Lower leg skin (tissue), 4 donors: Measurements from ENCODE around the gene ARHGAP4. TPM values are rescaled to one million over a fixed set of nuclear protein-coding genes. Genes with fewer than 3 reads are reported as not detected.

Experiments
- DNase-seq, 2 donors: peaks; one replicate each; pipeline ENCODE4 v3.0.0-alpha.2; 2019; ENCODE audit warnings: low spot score in 2 of 2
- H3K4me3 ChIP-seq: fragments of 200-600 bp; sonication (generic); 2 replicates; pipeline ENCODE4 v1.5.1; 2017; ENCODE audit warnings: mild to moderate bottlenecking, low read depth; ENCODE audit not compliant: poor library complexity, severe bottlenecking
- CTCF ChIP-seq, 3 donors: fragments of 450-650 bp; IDR thresholded peaks; one replicate each; pipeline ENCODE4 v1.5.1; 2016; ENCODE audit warnings: antibody characterized with exemption in 3 of 3, mild to moderate bottlenecking in 3 of 3, moderate library complexity in 2 of 3
- POLR2A ChIP-seq, 2 donors: fragments of 450-650 bp; IDR thresholded peaks; one replicate each; pipeline ENCODE4 v1.6.1; 2016 to 2017; ENCODE audit warnings: antibody characterized with exemption in 2 of 2, mild to moderate bottlenecking in 1 of 2, moderate library complexity in 1 of 2
- WGBS, 2 donors: methylation state at CpG; one replicate each; pipeline ENCODE4 v1.1.5; 2018; 5-methylcytosine and 5-hydroxymethylcytosine counted together
- intact Hi-C: fragments of 100-400 bp; cut with DNase I; formaldehyde crosslinking; loops from one replicate; pipeline ENCODE4 v1.15.0; 2023; ENCODE audit warnings: low total_unique reads
- total RNA-seq, 4 donors: library from RNA; depleted of rRNA; stranded (reverse); fragments of >200 nt; gene quantifications; one replicate each; pipeline ENCODE4 v1.1.0, GENCODE V29; 2016

ARHGAP4 gene
- total RNA-seq, 4 donors from 2014 or later, result 2.7 to 14.8 (median 10.5) TPM

- no peak for TF ChIP-seq CTCF (IDR thresholded peaks at IDR 0.05)
- no peak for TF ChIP-seq POLR2A (IDR thresholded peaks at IDR 0.05)
- intact Hi-C loops, result no loop called here
- WGBS, 2 donors, result 92 to 94% methylated on average over 6 to 25 of the region's 25 CpGs
Measured at GRCh38 chrX:153909980-153910360, 16.1 kb downstream of the ARHGAP4 start.

GRCh38 chrX:153909024-153909979, 16.8 kb downstream of the ARHGAP4 start:
- TF ChIP-seq CTCF (IDR thresholded peaks at IDR 0.05) (no peak), POLR2A (IDR thresholded peaks at IDR 0.05) (no peak)
- intact Hi-C loops, result no loop called here
- no peak overlapping the region for H3K4me3 ChIP-seq
- 79 to 87% methylated on average over 18 to 36 of the region's 37 CpGs for WGBS, 2 donors
- DNase-seq, result no peak

More at GRCh38 chrX:153909980-153910360, 16.1 kb downstream of the ARHGAP4 start:
- DNase-seq, result no peak
- H3K4me3 ChIP-seq, result no peak overlapping the region

GRCh38 chrX:153908219-153908860, 17.7 kb downstream of the ARHGAP4 start:
- intact Hi-C loops, result no loop called here
- TF ChIP-seq POLR2A (IDR thresholded peaks at IDR 0.05) (no peak), CTCF (IDR thresholded peaks at IDR 0.05) (no peak)
- H3K4me3 ChIP-seq, result no peak overlapping the region
- 80 to 89% methylated on average over 12 to 23 of the region's 23 CpGs for WGBS, 2 donors
- DNase-seq, result no peak

- no peak for DNase-seq
- TF ChIP-seq CTCF (IDR thresholded peaks at IDR 0.05) (no peak), POLR2A (IDR thresholded peaks at IDR 0.05) (no peak)
- WGBS, 2 donors, result 70 to 90% methylated on average over 2 to 8 of the region's 12 CpGs
- no peak overlapping the region for H3K4me3 ChIP-seq
- intact Hi-C loops, result no loop called here
Measured at GRCh38 chrX:153907456-153907855, 18.6 kb downstream of the ARHGAP4 start.

- intact Hi-C loops, result no loop called here
- WGBS, 2 donors, result 69 to 100% methylated on average over 1 to 19 of the region's 27 CpGs
- no peak for DNase-seq
Measured at GRCh38 chrX:153906126-153906917, 19.7 kb downstream of the ARHGAP4 start.

More at GRCh38 chrX:153906126-153906917, 19.7 kb downstream of the ARHGAP4 start:
- TF ChIP-seq CTCF (IDR thresholded peaks at IDR 0.05), result no peak
- TF ChIP-seq POLR2A (IDR thresholded peaks at IDR 0.05), result no peak
- no peak overlapping the region for H3K4me3 ChIP-seq
